HCT116 (cell line): ENCODE measurements around the gene MBD3L2B. TPM values are rescaled to one million over a fixed set of nuclear protein-coding genes. Genes with fewer than 3 reads are reported as not detected.

ENCODE experiments used
- ATAC-seq: fragments of 200-7000 bp; cut with Tn5 transposase; 2 replicates; pipeline ENCODE4 v1.9.1; 2020; ENCODE audit warnings: mild to moderate bottlenecking, moderate library complexity
- BruUV-seq: library from RNA; stranded (reverse); fragments of 400-500 nt; replicated peaks from 2 replicates; lab custom pipeline; 2021; lab: Mats Ljungman, UMichigan
- CTCF ChIA-PET: fragments of 300-600 bp; sonication (Branson Sonifier 250); formaldehyde crosslinking; loops from one replicate; lab custom pipeline; 2021; ENCODE audit warnings: antibody characterized with exemption; lab: Charles Lee
- POLR2A ChIA-PET: fragments of 300-600, 350-600 bp; sonication (Branson Sonifier 250); formaldehyde crosslinking; loops from one replicate; lab custom pipeline; 2021; ENCODE audit warnings: antibody characterized with exemption; lab: Charles Lee
- RAD21 ChIA-PET, 2 experiments: fragments of 300-600 bp; sonication (Branson Sonifier 250); formaldehyde crosslinking; loops; one replicate each; lab custom pipeline; 2023; ENCODE audit warnings: low total read pairs in 2 of 2; ENCODE audit not compliant: uncharacterized antibody in 2 of 2, unreplicated experiment in 2 of 2, low non-redundant PET in 1 of 2; lab: Charles Lee
- DNase-seq: peaks from one replicate; pipeline ENCODE4 v3.0.0-alpha.2; 2010; ENCODE audit warnings: low read depth, low spot score
- H2AFZ ChIP-seq: fragments of 200-600 bp; shearing (Covaris generic), sonication (generic); 2 replicates; pipeline ENCODE4 v1.6.1; 2017; ENCODE audit warnings: low read depth, mixed run types, mixed read lengths, antibody characterized with exemption, low read length; ENCODE audit not compliant: poor library complexity, severe bottlenecking
- H3K27ac ChIP-seq: 2 replicates; pipeline ENCODE4 v1.5.1; 2012; ENCODE audit warnings: low read depth, low read length
- H3K27me3 ChIP-seq: fragments of 200-600 bp; sonication (generic); 2 replicates; pipeline ENCODE4 v1.6.1; 2016; ENCODE audit warnings: mixed run types, low read length, mixed read lengths; ENCODE audit not compliant: insufficient read depth
- H3K36me3 ChIP-seq, 2 experiments: fragments of 200-500 bp in 1 of 2; fragments of 200-600 bp in 1 of 2; sonication (Bioruptor generic) in 1 of 2; sonication (generic) in 1 of 2; 2 replicates each; pipeline versions ENCODE4 v1.5.1 to v1.6.1; 2014 to 2016; ENCODE audit warnings: low read length in 2 of 2, inconsistent platforms in 1 of 2, mixed read lengths in 1 of 2, mixed run types in 1 of 2; ENCODE audit not compliant: insufficient read depth in 2 of 2, control insufficient read depth in 1 of 2
- H3K4me1 ChIP-seq, 2 experiments: fragments of 200-600 bp in 1 of 2; sonication (generic) in 1 of 2; 2 replicates each; pipeline versions ENCODE4 v1.5.1 to v1.6.1; 2012 to 2017; ENCODE audit warnings: low read length in 2 of 2, inconsistent platforms in 1 of 2, mild to moderate bottlenecking in 1 of 2, mixed read lengths in 1 of 2, mixed run types in 1 of 2, moderate library complexity in 1 of 2; ENCODE audit not compliant: insufficient read depth in 2 of 2, control insufficient read depth in 1 of 2
- H3K4me2 ChIP-seq: fragments of 200-600 bp; sonication (generic); 2 replicates; pipeline ENCODE4 v1.6.1; 2017; ENCODE audit warnings: mixed run types, low read length, mixed read lengths
- H3K4me3 ChIP-seq, 2 experiments: fragments of 200-600 bp in 1 of 2; sonication (generic) in 1 of 2; replicated peaks in 1 of 2; 2 replicates each; pipeline ENCODE4 v1.5.1; 2011 to 2016; ENCODE audit warnings: low read length in 2 of 2, control low read depth in 1 of 2, low read depth in 1 of 2, mild to moderate bottlenecking in 1 of 2, mixed read lengths in 1 of 2, mixed run types in 1 of 2
- H3K79me2 ChIP-seq: fragments of 200-600 bp; sonication (generic); 2 replicates; pipeline ENCODE4 v1.6.1; 2017; ENCODE audit warnings: mild to moderate bottlenecking, mixed run types, low read length, moderate library complexity, mixed read lengths; ENCODE audit not compliant: insufficient read depth
- H3K9ac ChIP-seq: fragments of 200-600 bp; sonication (generic); 2 replicates; pipeline ENCODE4 v1.6.1; 2016; ENCODE audit warnings: low read length, mixed read lengths
- H3K9me2 ChIP-seq: fragments of 200-600 bp; sonication (generic), shearing (Covaris generic); 2 replicates; pipeline ENCODE4 v1.6.1; 2017; ENCODE audit warnings: mixed run types, mild to moderate bottlenecking, moderate library complexity; ENCODE audit not compliant: insufficient read depth
- H3K9me3 ChIP-seq, 2 experiments: fragments of 200-500 bp in 1 of 2; fragments of 200-600 bp in 1 of 2; sonication (Bioruptor generic) in 1 of 2; sonication (generic) in 1 of 2; 2 replicates each; pipeline ENCODE4 v1.6.1; 2014 to 2017; ENCODE audit warnings: low read length in 2 of 2, mixed read lengths in 2 of 2, inconsistent platforms in 1 of 2, low read depth in 1 of 2, mild to moderate bottlenecking in 1 of 2, mixed run types in 1 of 2, moderate library complexity in 1 of 2; ENCODE audit not compliant: control insufficient read depth in 1 of 2, insufficient read depth in 1 of 2
- H4K20me1 ChIP-seq: fragments of 200-600 bp; sonication (generic), shearing (Covaris generic); 2 replicates; pipeline ENCODE4 v1.6.1; 2017; ENCODE audit warnings: mixed run types, mild to moderate bottlenecking, moderate library complexity; ENCODE audit not compliant: insufficient read depth
- CEBPB ChIP-seq: IDR thresholded peaks from 2 replicates; pipeline ENCODE4 v1.6.1; 2012; ENCODE audit warnings: low read depth
- CTCF ChIP-seq, 3 experiments: fragments of 200-600 bp in 1 of 3; sonication (generic) in 1 of 3; IDR thresholded peaks in 2 of 3; conservative IDR thresholded peaks in 1 of 3; 2 replicates each; pipeline ENCODE4 v1.5.1; 2012 to 2017; ENCODE audit warnings: low read depth in 2 of 3, low read length in 2 of 3, antibody characterized with exemption in 1 of 3, borderline replicate concordance in 1 of 3, control low read depth in 1 of 3, mild to moderate bottlenecking in 1 of 3, mixed read lengths in 1 of 3, mixed run types in 1 of 3, moderate library complexity in 1 of 3; ENCODE audit not compliant: insufficient read depth in 1 of 3
- EZH2phosphoT487 ChIP-seq: fragments of 200-600 bp; IDR thresholded peaks from 2 replicates; pipeline ENCODE4 v1.6.1; 2018; ENCODE audit warnings: antibody characterized with exemption, borderline replicate concordance
- POLR2AphosphoS5 ChIP-seq: IDR thresholded peaks from 2 replicates; pipeline ENCODE4 v1.6.1; 2011; ENCODE audit warnings: mild to moderate bottlenecking, low read depth, low read length, moderate library complexity
- RAD21 ChIP-seq: IDR thresholded peaks from 2 replicates; pipeline ENCODE4 v1.6.1; 2012; ENCODE audit warnings: low read depth, mild to moderate bottlenecking
- SIN3A ChIP-seq: IDR thresholded peaks from 2 replicates; pipeline ENCODE4 v1.6.1; 2012; ENCODE audit warnings: low read depth
- TCF7L2 ChIP-seq: IDR thresholded peaks from 2 replicates; pipeline ENCODE4 v1.7.0; 2011; ENCODE audit warnings: borderline replicate concordance, inconsistent platforms; ENCODE audit not compliant: insufficient read depth, insufficient read length; ENCODE audit errors: extremely low read depth
- intact Hi-C: fragments of 100-400 bp; cut with micrococcal nuclease; formaldehyde crosslinking; loops from 2 replicates; pipeline ENCODE4 v1.10.0; 2022
- total RNA-seq: library from RNA; stranded (reverse); gene quantifications from one replicate; pipeline ENCODE4 v1.2.1, GENCODE V29; 2021; ENCODE audit not compliant: unreplicated experiment

Gene MBD3L2B
- total RNA-seq, 1 experiment from 2014 or later: not detected

- Histone ChIP-seq H3K9me2 (no peaks in the 10 kb centered on the region), H3K79me2 (no peaks in the 10 kb centered on the region), H3K9ac (no peak overlapping the region), H3K27ac (no peak overlapping the region), H4K20me1 (no peaks in the 10 kb centered on the region), H3K9me3 (peaks cover 7 to 15% of the 10 kb centered on the region in 2 experiments; a peak in 2 of 4 replicates), H2AFZ (no peak overlapping the region), H3K4me3 (no peak overlapping the region), H3K36me3 (no peaks in the 10 kb centered on the region), H3K4me1 (no peaks in the 10 kb centered on the region), H3K4me2 (no peak overlapping the region), H3K27me3 (no peaks in the 10 kb centered on the region)
- POLR2A ChIA-PET: no interaction called here
- RAD21 ChIA-PET: no interaction called here
- intact Hi-C loops: no loop called here
- BruUV-seq: no TSS peak
- TF ChIP-seq EZH2phosphoT487 (no peak), CEBPB (no peak), POLR2AphosphoS5 (no peak), SIN3A (no peak), CTCF (IDR thresholded peaks at IDR 0.05 in 2 of 3, conservative IDR thresholded peaks at IDR 0.05 in 1 of 3; ENCODE audit: borderline replicate concordance in 1 of 3, insufficient read depth in 1 of 3, low read depth in 2 of 3, low read length in 2 of 3) (no peak), RAD21 (no peak), TCF7L2 (no peak)
- no peak for DNase-seq
- no peak for ATAC-seq
- CTCF ChIA-PET: no interaction called here
Measured at GRCh38 chr19:6979399-6979798, 41.8 kb downstream of the MBD3L2B start.

- Histone ChIP-seq H3K4me2 (no peak overlapping the region), H2AFZ (no peak overlapping the region), H3K9me2 (no peaks in the 10 kb centered on the region), H3K9ac (no peak overlapping the region), H3K4me1 (peaks cover 0 to 3% of the 10 kb centered on the region in 2 experiments; a peak in 2 of 4 replicates), H3K4me3 (no peak overlapping the region), H3K27ac (no peak overlapping the region), H3K36me3 (no peaks in the 10 kb centered on the region), H3K27me3 (no peaks in the 10 kb centered on the region), H3K79me2 (no peaks in the 10 kb centered on the region), H4K20me1 (no peaks in the 10 kb centered on the region), H3K9me3 (peaks cover 0 to 7% of the 10 kb centered on the region in 2 experiments; a peak in 1 of 4 replicates)
- no peak for TF ChIP-seq SIN3A
- POLR2A ChIA-PET: no interaction called here
- ATAC-seq (no peak), DNase-seq (no peak)
- intact Hi-C loops: no loop called here
- BruUV-seq: no TSS peak
- RAD21 ChIA-PET: no interaction called here
- CTCF ChIA-PET: interaction anchor here (1.2 kb wide), 1 partner anchor 12 kb away, joined by 3 read pairs; no protein-coding TSS in a partner anchor
Measured at GRCh38 chr19:6976197-6976596, 45.0 kb downstream of the MBD3L2B start.
